Fibroblast of the aortic adventitia (primary cell): ENCODE data around the gene MORN1. TPM values are rescaled to one million over a fixed set of nuclear protein-coding genes. Genes with fewer than 3 reads are reported as not detected.

ENCODE experiments used
- DNase-seq: peaks from one replicate; pipeline ENCODE4 v3.0.0-alpha.2; 2010; ENCODE audit warnings: low read depth
- H3K4me3 ChIP-seq: 2 replicates; pipeline ENCODE4 v1.5.1; 2011; ENCODE audit warnings: low read depth, mild to moderate bottlenecking, control low read depth, low read length, moderate library complexity
- CTCF ChIP-seq: IDR thresholded peaks from 2 replicates; pipeline ENCODE4 v1.5.1; 2011; ENCODE audit warnings: mild to moderate bottlenecking, low read length, control low read depth, inconsistent platforms; ENCODE audit not compliant: insufficient read depth
- total RNA-seq: library from RNA; depleted of rRNA; stranded (reverse); fragments of >200 nt; gene quantifications from 2 replicates; pipeline ENCODE4 v1.2.3, GENCODE V29; 2012; ENCODE audit warnings: low replicate concordance

MORN1 gene
- total RNA-seq, 1 donor = 11.8 TPM

DNA sequence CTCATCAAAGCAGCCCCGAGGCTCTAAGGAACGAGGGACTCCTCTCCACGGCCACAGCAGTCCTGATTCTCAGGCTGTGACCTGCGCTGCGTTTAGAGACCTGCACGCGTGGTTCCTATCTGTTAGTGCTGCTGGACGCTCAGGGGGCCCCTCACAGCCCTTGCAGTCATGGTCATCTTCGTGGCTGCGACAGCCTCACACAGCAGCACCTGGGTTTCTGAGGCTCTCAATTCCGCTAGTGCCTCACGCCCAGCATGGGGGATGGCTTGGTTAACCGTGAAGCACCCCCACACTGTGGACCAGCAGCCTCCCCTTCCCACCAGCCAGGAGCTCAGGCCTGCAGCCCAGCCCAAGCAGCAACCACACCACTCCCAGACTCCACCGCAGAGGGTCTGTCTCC is 7.8 kb downstream of the MORN1 start:
- no peak for DNase-seq
- no peak for TF ChIP-seq CTCF
- H3K4me3 ChIP-seq = no peak overlapping the region

GRCh38 chr1:2382621-2383361 is 8.6 kb downstream of the MORN1 start:
- peak; percentile 72 for TF ChIP-seq CTCF
- no peak for DNase-seq
- no peak overlapping the region for H3K4me3 ChIP-seq

DNA sequence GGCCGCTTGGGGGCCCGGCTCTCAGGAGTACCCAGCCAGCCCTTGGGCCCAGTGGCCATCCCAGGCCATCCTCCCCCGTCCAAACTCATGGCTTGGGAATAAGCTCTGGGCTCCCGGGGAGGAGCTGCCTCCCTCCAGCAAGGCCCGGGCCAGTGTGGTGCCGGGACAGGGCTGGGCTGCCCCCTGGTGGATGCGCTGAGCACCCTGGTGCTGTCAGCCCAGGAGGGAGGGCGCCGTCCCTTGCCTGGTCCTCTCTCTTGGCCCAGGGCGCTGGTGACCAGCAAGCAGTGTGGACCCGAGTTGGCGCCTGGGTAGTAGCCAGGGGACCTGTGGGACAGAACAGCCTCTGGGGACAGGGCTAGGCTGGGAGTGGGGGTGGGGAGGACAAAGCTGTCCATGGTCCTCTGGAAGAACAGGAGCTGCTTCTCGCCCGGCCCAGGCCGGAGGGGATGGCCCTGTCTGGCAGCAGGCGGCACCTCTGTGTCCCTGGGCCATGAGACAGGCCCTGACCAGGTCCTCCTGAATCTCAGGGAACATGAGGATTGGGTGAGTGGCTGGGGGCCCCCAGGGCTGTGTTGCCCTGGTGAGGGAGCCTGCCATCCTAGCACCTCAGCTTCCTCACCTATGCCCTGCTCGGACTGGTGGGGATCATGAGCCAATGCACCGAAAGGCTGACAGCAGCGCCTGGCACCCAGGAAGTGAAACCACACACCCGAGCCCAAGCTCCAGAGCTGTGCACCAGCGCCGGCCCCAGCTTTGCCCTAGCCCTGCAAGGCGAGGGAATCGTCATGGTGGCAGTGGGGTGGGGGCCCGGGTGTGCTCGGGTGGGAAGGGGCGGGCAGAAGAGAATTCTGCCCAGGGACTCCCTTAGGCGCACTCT is 9.4 kb downstream of the MORN1 start:
- peak; percentile 81 for DNase-seq
- peak; percentile 94 for TF ChIP-seq CTCF
- H3K4me3 ChIP-seq = no peak overlapping the region

DNA sequence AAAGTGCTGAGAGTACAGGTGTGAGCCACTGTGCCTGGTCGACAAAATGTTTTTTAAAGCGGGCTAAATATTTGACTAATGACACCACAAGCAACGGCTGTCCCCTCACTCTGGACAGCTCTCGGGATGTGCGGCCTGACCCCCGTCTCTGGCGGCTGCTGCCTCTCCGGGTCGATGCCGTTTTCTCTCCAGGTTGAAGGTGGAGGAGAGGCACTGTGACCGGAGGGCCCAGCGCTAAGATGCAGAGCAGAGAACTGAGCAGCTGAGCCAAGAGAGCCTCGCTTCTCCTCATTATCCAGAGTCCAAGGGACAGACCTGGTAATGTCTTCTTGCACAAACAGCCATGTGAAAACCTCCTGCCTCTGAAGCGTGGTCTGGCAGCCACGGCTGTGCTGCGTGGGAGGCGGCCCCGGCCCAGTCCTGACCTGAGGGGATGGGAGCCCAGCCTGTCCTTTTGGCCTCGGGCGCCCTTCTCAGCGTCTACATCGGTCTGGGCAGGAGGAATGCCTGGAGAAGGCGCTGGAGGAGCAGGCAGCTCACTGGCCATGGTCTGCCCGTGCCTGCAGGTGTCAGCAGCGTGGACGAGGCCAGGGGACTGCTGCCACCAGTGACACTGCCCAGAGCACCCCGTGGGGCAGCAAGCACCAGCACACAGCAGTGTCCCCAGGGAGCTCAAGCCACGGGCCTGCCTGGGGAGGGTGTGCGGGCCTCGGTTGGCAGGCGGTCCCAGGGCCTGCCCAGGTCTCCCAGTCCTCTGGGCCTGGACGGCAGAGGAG is 10.3 kb downstream of the MORN1 start:
- no peak for TF ChIP-seq CTCF
- H3K4me3 ChIP-seq = no peak overlapping the region
- no peak for DNase-seq

- TF ChIP-seq CTCF = no peak
- no peak for DNase-seq
- H3K4me3 ChIP-seq = no peak overlapping the region
Measured at GRCh38 chr1:2379733-2380404, 11.5 kb downstream of the MORN1 start.

DNA sequence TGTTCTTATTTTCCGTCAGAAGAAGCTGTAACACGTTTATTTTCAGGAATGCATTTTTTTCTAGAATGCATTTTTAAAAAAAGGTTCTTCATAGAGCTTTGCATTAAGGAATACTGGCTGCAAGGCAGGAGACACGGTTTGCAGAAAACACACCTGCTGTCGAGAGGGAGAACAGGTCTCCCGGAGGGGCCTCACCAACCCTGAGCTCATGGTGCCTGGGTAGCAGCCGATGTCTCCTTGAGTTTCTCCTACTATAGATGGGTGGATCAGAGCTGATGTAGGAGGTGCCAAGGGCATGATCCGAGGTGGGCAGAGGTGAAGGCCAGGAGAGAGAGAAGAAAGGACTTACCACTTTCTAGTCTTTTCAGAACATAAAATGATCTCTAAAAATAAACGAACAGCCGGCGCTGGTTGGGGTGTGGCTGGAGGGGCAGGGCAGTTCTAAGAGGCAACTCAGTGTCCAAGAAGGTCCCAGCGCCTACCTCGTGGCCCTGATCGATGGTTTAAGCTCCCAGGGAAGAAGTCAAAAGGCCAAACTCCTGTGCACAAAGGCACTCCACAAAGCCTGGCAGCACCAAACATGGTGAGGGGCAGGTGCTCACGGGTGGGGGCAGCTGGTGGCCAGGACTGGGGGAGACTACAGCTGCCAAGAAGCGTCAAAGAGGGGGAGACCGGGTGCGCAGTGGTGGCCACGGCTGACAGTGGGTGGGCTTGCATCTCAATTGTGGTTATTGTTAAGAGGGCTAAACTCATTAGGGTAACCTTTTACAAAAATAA is 12.2 kb downstream of the MORN1 start:
- no peak for DNase-seq
- no peak for TF ChIP-seq CTCF
- no peak overlapping the region for H3K4me3 ChIP-seq
